ENCODE results near the gene MAS1L.

- TF ChIP-seq CTCF (IDR thresholded peaks at IDR 0.05) (no peak), POLR2AphosphoS5 (IDR thresholded peaks at IDR 0.05; ENCODE audit: insufficient read depth in 1 of 2, low read depth in 1 of 2) (no peak)
Observed at GRCh38 chr6:29519291-29520010, 31.7 kb upstream of the MAS1L start.

Measured in vagina (tissue), 2 donors.